ENCODE results near the gene RNASE4. TPM values are rescaled to one million over a fixed set of nuclear protein-coding genes. Genes with fewer than 3 reads are reported as not detected.
"Not testable (repeated sequence)": the region's sequence is repeated elsewhere in the genome, so short reads cannot be mapped to it uniquely, and the experiment has no call there.

Gene RNASE4
- total and polyA plus RNA-seq, 7 donors, result 11.4 to 138 (median 46.3) TPM

DNA sequence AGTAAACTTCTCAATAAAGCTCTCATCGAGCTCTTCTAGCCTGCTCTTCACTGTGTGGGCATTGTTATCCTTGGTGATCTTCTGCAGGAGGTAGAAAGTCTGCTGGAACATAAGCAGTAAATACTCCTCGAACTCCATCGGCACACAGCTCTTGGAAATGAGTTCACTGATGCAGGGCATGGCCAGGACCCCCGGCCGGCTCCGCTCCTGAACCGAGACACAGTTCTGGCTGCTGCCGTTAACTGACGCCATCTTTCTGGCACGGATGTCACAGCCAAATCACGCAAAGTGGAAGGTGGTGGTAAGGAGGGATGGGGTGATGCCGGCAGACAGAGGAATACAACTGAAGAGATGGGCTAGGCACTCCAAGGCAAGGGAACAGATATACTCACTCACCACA is 37.7 kb downstream of the RNASE4 start:
- WGBS, 2 donors, result 96% methylated on average over 12 of the region's 12 CpGs
- peaks cover 0 to 17% (median 0%) of the 10 kb centered on the region in 3 donors for H3K27me3 ChIP-seq
- H3K27ac ChIP-seq, result no peak overlapping the region
- no peak overlapping the region for H3K4me3 ChIP-seq
- intact Hi-C loops (cut with DNase I), result no loop called here
- no peaks in the 10 kb centered on the region for H3K9me3 ChIP-seq
- H3K4me1 ChIP-seq, result no peaks in the 10 kb centered on the region
- TF ChIP-seq, protein P1, sequence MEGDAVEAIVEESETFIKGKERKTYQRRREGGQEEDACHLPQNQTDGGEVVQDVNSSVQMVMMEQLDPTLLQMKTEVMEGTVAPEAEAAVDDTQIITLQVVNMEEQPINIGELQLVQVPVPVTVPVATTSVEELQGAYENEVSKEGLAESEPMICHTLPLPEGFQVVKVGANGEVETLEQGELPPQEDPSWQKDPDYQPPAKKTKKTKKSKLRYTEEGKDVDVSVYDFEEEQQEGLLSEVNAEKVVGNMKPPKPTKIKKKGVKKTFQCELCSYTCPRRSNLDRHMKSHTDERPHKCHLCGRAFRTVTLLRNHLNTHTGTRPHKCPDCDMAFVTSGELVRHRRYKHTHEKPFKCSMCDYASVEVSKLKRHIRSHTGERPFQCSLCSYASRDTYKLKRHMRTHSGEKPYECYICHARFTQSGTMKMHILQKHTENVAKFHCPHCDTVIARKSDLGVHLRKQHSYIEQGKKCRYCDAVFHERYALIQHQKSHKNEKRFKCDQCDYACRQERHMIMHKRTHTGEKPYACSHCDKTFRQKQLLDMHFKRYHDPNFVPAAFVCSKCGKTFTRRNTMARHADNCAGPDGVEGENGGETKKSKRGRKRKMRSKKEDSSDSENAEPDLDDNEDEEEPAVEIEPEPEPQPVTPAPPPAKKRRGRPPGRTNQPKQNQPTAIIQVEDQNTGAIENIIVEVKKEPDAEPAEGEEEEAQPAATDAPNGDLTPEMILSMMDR (IDR thresholded peaks at IDR 0.05), result no peak
- TF ChIP-seq POLR2A (IDR thresholded peaks at IDR 0.05), result no peak
- no peak for TF ChIP-seq EP300 (IDR thresholded peaks at IDR 0.05)
- no peak for TF ChIP-seq POLR2AphosphoS5 (IDR thresholded peaks at IDR 0.05)
- DNase-seq, result no peak
- H3K36me3 ChIP-seq, result no peaks in the 10 kb centered on the region

DNA sequence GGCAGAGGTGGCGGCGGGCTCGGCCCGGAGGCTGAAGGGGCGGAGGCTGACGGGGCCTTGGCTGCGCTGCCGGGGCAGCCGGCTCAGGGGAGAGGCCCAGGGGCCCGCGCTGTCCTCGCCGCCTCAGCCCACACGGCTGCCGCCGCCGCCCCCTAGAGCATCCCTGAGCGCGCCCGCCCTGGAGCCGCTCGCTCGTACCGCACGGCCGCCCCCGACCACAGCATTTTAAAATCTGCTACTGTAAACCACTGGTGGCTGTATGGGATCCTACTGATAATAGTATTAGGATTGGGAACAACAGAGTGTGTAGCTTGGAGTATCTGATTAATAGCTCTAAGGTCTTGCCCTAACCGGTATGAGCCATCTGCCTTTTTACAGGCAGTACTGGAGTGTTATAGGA is 39.1 kb downstream of the RNASE4 start:
- TF ChIP-seq POLR2AphosphoS5 (IDR thresholded peaks at IDR 0.05), result no peak
- TF ChIP-seq EP300 (IDR thresholded peaks at IDR 0.05), result no peak
- TF ChIP-seq, protein P1 (IDR thresholded peaks at IDR 0.05), result no peak
- no peak for TF ChIP-seq POLR2A (IDR thresholded peaks at IDR 0.05)

GRCh38 chr14:20726121-20726520 is 41.8 kb downstream of the RNASE4 start:
- 66 to 68% methylated on average over 3 of the region's 3 CpGs for WGBS, 2 donors
- H3K9me3 ChIP-seq; H3K4me1 ChIP-seq; H3K4me3 ChIP-seq; DNase-seq; H3K27ac ChIP-seq; intact Hi-C loops (cut with DNase I); H3K36me3 ChIP-seq: not testable (repeated sequence)
- H3K27me3 ChIP-seq, result peaks cover 0 to 17% (median 0%) of the 10 kb centered on the region in 3 donors

More for the DNA sequence above, 39.1 kb downstream of the RNASE4 start:
- Histone ChIP-seq H3K36me3 (no peaks in the 10 kb centered on the region), H3K4me1 (no peaks in the 10 kb centered on the region), H3K27me3 (peaks cover 0 to 17% (median 0%) of the 10 kb centered on the region in 3 donors), H3K4me3 (peak overlapping the region in 1 of 4 donors; percentile 5), H3K9me3 (no peaks in the 10 kb centered on the region), H3K27ac (no peak overlapping the region)
- DNase-seq, result no peak
- 50 to 82% methylated on average over 28 of the region's 28 CpGs for WGBS, 2 donors
- intact Hi-C loops (cut with DNase I), result no loop called here

DNA sequence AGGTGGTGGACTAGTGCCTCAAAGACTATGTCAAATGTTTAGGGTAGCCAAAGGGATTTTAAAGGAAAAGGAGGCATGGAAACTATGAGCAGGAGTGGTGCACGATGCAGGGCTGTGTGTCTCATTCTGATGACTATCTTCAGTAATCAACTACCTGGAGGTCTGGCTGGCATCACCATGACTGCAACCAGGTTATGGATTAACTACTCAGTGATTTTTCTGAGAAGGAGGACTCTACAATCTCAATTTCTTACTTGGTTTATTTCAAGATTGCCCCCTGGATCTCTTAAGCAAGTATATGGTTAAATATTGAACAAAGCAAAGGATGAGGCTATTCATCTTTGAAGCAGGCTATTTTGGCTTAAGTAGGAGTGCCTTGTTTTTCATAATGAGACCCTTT is 42.2 kb downstream of the RNASE4 start:
- DNase-seq, result no peak
- intact Hi-C loops (cut with DNase I), result no loop called here
- no peaks in the 10 kb centered on the region for H3K4me1 ChIP-seq
- no peak overlapping the region for H3K27ac ChIP-seq
- H3K4me3 ChIP-seq, result no peak overlapping the region
- H3K36me3 ChIP-seq, result no peaks in the 10 kb centered on the region
- peaks cover 0 to 17% (median 0%) of the 10 kb centered on the region in 3 donors for H3K27me3 ChIP-seq
- TF ChIP-seq, protein P1 (IDR thresholded peaks at IDR 0.05), result no peak
- TF ChIP-seq POLR2A (IDR thresholded peaks at IDR 0.05) (no peak), EP300 (IDR thresholded peaks at IDR 0.05) (no peak), POLR2AphosphoS5 (IDR thresholded peaks at IDR 0.05) (no peak)
- 77 to 88% methylated on average over 1 of the region's 1 CpG for WGBS, 2 donors
- H3K9me3 ChIP-seq, result no peaks in the 10 kb centered on the region

DNA sequence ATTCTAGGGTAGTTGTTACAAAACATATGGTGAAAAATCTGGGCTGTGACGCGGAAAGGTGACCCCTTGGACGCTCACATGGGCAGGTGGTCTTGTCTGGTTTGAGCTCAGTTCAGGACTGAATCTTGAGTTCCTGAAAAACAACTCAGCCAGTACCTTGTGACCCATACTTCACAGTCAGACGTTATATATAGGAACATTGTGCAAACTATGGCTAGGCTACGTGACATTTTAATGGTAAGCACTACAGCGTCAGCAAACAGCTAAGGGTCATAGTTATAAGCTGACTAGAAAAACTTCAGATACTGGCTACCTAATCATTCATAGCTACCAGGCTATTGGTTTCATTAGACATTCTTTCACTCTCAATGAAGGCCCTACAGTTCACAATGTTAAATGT is 46.5 kb downstream of the RNASE4 start:
- WGBS, 2 donors, result 75 to 77% methylated on average over 6 of the region's 6 CpGs
- intact Hi-C loops (cut with DNase I), result no loop called here
- TF ChIP-seq POLR2AphosphoS5 (IDR thresholded peaks at IDR 0.05), result no peak
- TF ChIP-seq, protein P1 (IDR thresholded peaks at IDR 0.05), result no peak
- no peak for TF ChIP-seq EP300 (IDR thresholded peaks at IDR 0.05)
- no peak for TF ChIP-seq POLR2A (IDR thresholded peaks at IDR 0.05)
- Histone ChIP-seq H3K4me1 (no peaks in the 10 kb centered on the region), H3K36me3 (no peaks in the 10 kb centered on the region), H3K27ac (no peak overlapping the region), H3K27me3 (no peaks in the 10 kb centered on the region), H3K4me3 (no peak overlapping the region), H3K9me3 (no peaks in the 10 kb centered on the region)
- no peak for DNase-seq

All from sigmoid colon (tissue), 7 donors.